Suprapubic skin (tissue), 4 donors: ENCODE results near the gene LPAR3.

Experiments
- POLR2A ChIP-seq, 2 donors: fragments of 450-650 bp; IDR thresholded peaks; one replicate each; pipeline ENCODE4 v1.6.1; 2017; ENCODE audit warnings: antibody characterized with exemption in 2 of 2, mild to moderate bottlenecking in 2 of 2, moderate library complexity in 2 of 2
- POLR2AphosphoS5 ChIP-seq, 3 donors: sonication (generic); formaldehyde crosslinking; IDR thresholded peaks; one replicate each; pipeline ENCODE4 v1.6.1; 2017; ENCODE audit warnings: antibody characterized with exemption in 3 of 3
- TF ChIP-seq, protein P1 (sequence below), 2 donors: fragments of 200-600 bp in 1 of 2; fragments of 450-650 bp in 1 of 2; sonication (generic) in 1 of 2; IDR thresholded peaks; one replicate each; pipeline ENCODE4 v1.5.1; 2016 to 2019; ENCODE audit warnings: antibody characterized with exemption in 2 of 2, mild to moderate bottlenecking in 1 of 2, moderate library complexity in 1 of 2

DNA sequence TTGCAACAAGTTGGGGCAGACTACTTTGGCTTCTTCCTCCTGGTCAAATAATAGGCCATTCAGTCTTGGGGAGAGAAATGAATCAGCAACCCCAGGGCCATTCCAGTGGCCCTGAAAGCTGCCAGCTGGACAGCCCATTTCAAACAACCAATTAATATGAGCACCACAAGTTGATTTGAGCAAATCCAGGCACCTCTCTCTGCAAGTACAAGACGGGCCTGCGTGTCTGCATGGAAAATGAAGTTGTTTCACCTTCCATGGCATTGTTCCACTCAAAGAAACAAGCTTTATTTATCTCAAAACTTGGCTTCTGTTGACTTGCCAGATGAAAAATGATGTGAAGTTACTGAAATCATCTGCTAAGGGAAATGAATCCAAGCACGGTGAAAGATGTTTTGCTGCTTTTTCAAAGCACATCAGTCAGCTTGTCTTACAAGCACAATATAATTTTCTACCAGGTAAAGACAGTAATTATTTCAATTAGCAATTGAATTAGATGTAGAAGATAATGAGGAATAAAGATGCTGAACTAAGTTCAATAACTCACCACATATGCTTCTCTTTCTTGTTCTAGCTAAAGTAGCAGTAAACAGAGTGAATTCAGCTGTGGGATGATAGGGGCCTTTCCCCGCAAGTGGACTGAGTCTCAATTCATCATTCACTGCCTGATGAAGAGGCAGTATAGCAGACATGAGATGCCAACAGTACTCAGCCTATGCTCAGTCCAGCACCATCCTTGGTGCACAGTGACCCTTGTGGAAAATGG is 107.6 kb downstream of the LPAR3 start:
- TF ChIP-seq POLR2AphosphoS5 (IDR thresholded peaks at IDR 0.05) (no peak), POLR2A (IDR thresholded peaks at IDR 0.05) (no peak)
- TF ChIP-seq, protein P1, sequence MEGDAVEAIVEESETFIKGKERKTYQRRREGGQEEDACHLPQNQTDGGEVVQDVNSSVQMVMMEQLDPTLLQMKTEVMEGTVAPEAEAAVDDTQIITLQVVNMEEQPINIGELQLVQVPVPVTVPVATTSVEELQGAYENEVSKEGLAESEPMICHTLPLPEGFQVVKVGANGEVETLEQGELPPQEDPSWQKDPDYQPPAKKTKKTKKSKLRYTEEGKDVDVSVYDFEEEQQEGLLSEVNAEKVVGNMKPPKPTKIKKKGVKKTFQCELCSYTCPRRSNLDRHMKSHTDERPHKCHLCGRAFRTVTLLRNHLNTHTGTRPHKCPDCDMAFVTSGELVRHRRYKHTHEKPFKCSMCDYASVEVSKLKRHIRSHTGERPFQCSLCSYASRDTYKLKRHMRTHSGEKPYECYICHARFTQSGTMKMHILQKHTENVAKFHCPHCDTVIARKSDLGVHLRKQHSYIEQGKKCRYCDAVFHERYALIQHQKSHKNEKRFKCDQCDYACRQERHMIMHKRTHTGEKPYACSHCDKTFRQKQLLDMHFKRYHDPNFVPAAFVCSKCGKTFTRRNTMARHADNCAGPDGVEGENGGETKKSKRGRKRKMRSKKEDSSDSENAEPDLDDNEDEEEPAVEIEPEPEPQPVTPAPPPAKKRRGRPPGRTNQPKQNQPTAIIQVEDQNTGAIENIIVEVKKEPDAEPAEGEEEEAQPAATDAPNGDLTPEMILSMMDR (IDR thresholded peaks at IDR 0.05) = no peak
